Measurements from ENCODE around the gene KCNIP4.

KCNIP4 gene

DNA sequence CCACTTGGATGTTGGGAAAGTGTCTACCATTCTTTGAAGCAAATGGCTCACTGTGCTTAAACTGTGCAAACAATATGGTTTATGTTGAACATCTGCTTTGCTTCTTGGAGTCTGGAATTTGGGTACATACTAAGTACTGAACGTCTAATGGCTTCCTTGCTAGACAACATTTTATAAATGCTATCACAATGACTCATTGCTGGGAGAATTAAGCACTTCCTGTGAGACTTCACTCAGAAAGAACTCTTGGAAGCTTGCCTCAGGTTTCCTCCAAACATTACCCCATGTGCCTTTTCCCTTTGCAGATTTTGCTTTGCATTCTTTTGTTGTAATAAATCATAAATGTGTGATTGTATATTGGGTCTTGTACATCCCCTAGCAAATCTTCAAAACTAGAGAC, 1108.6 kb downstream of the KCNIP4 start:
- TF ChIP-seq, protein P1, sequence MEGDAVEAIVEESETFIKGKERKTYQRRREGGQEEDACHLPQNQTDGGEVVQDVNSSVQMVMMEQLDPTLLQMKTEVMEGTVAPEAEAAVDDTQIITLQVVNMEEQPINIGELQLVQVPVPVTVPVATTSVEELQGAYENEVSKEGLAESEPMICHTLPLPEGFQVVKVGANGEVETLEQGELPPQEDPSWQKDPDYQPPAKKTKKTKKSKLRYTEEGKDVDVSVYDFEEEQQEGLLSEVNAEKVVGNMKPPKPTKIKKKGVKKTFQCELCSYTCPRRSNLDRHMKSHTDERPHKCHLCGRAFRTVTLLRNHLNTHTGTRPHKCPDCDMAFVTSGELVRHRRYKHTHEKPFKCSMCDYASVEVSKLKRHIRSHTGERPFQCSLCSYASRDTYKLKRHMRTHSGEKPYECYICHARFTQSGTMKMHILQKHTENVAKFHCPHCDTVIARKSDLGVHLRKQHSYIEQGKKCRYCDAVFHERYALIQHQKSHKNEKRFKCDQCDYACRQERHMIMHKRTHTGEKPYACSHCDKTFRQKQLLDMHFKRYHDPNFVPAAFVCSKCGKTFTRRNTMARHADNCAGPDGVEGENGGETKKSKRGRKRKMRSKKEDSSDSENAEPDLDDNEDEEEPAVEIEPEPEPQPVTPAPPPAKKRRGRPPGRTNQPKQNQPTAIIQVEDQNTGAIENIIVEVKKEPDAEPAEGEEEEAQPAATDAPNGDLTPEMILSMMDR (IDR thresholded peaks at IDR 0.05; ENCODE audit: insufficient read depth, low read depth, low read length, missing control alignments): no peak
- no peak overlapping the region for H3K4me3 ChIP-seq (ENCODE audit: low read length)
- DNase-seq (ENCODE audit: low read depth): peak; percentile 87

DNA sequence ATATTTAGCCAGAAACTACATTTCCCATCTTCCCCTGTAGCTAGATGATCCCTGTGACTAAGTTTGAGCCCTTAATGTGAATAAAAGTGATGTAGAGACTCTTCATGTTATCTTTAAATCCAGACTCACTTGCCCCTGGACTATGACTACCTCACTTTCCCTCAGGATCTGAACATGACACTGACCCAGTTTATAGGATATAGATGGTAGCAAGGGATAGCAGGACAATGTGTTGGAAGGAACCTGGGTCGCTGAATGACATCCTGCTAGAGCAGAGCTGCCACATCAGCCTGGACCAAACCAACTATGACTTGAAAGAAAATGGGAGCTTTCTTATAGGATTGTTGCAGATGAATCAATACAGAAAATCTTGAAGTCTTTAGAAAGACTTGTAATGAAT, 1110.1 kb downstream of the KCNIP4 start:
- TF ChIP-seq, protein P1 (IDR thresholded peaks at IDR 0.05; ENCODE audit: insufficient read depth, low read depth, low read length, missing control alignments): no peak
- no peak for DNase-seq (ENCODE audit: low read depth)

DNA sequence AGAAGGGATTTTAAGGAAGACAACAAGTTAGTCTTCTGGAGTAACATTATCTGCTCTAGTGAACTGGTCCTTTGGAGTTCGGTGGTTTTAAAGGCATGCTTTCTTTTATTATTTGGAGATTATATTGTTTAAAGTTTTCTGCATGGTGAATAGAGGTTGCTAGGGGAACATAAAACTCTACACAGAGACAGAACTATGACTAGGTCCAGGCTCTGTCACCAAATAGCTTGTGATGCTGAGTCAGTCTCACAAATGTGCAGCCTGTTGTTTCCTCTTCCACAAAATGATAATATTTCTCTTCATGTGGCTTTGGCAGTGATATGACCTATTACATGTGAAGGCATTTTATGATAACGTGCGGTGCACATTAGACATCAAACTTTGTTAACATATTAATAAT, 1115.7 kb downstream of the KCNIP4 start:
- TF ChIP-seq, protein P1 (IDR thresholded peaks at IDR 0.05; ENCODE audit: insufficient read depth, low read depth, low read length, missing control alignments): no peak
- peak; percentile 25 for DNase-seq (ENCODE audit: low read depth)
- no peak overlapping the region for H3K4me3 ChIP-seq (ENCODE audit: low read length)

More for the DNA sequence above, 1110.1 kb downstream of the KCNIP4 start:
- no peak overlapping the region for H3K4me3 ChIP-seq (ENCODE audit: low read length)

DNA sequence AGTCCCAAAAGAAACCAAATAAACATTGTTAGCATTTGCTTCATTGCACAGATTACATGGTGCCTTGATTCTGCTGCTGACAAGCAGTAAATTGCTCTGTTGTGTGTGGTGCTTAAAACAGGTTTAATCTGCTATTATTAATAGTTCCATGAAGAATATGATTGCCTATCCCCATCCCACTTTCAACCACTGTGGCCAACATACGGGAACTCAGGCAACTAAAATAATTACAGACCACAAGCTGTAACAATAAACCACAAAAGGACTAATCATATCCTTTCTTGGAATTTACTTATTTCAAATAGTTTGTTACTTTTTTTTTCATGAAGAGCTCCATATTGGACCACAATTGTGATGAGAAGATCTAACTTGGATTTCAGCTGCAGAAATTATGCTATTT, 1116.8 kb downstream of the KCNIP4 start:
- no peak overlapping the region for H3K4me3 ChIP-seq (ENCODE audit: low read length)
- TF ChIP-seq, protein P1 (IDR thresholded peaks at IDR 0.05; ENCODE audit: insufficient read depth, low read depth, low read length, missing control alignments): no peak
- no peak for DNase-seq (ENCODE audit: low read depth)

DNA sequence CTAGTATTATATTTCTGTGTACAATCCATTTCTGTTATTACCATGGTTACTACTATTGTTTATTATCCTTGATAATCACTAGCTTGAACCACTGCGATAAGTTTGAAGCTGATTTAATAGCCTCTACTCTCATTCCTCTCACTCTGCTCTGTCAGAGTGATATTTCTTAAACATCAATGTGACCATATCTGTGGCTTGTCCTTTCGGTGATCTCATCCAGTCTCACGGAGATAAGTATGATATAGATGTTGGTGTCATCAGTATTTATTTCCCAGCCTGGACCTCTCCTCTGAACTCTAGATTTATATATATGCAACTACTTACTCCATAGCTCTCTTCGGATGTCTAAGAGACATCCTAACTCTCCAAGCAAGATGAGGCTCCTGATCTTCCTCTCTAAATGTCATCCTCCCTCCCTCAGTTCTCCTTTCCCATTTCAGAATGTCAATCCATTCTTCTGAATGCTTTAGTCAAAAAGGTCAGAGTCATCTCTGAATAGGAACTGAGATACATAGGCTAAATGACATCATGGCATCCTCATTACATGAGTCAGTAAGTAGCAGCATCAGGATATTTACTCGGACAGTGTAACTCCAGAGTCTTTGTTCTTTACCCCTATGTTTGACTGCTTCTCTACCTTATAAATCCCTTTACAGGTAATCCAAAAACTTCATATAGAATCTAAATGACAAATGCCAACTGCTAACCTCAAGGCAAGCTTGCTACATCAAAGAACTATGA, 1118.8 kb downstream of the KCNIP4 start:
- H3K4me3 ChIP-seq (ENCODE audit: low read length): no peak overlapping the region
- TF ChIP-seq, protein P1 (IDR thresholded peaks at IDR 0.05; ENCODE audit: insufficient read depth, low read depth, low read length, missing control alignments): no peak
- DNase-seq (ENCODE audit: low read depth): peak; percentile 75

DNA sequence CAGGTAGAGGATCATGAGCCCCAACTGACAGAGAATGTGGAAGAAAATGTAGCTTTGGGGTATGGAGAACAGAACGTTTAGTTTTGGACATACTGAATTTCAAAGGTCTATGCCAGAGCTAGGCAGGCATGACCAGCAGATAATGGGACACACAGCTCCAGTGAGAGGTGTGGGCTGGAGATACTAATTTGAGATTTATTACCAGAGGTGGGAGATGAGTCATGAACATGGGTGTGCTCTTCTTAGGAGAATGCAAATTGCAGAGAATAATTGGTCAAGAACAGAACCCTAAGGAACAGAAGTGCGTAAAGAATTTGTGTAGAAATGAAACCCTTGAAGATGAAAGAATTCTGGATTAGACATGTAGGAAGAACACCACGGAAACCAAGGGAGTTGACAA, 1123.1 kb downstream of the KCNIP4 start:
- peak; percentile 47 for DNase-seq (ENCODE audit: low read depth)
- H3K4me3 ChIP-seq (ENCODE audit: low read length): no peak overlapping the region
- TF ChIP-seq, protein P1 (IDR thresholded peaks at IDR 0.05; ENCODE audit: insufficient read depth, low read depth, low read length, missing control alignments): no peak

DNA sequence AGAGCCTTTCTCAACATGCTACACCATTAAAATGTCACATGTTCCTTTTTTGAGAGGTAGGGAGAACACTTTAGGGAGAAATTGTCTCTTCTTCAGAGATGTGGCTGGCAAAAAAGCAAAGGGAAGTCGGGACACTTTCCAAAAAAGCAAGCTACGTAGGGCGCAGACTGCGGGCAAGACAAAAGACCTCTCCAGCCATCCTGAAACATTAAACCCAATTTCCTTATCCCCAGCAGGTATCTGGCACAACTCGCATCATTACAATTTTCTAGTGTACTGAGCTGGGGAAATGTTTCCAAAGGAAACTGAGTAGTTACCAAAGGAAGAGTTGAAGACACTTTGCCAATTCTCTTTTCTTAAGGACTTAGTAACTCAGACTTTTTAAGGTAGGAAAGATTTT, 1132.3 kb downstream of the KCNIP4 start:
- DNase-seq (ENCODE audit: low read depth): no peak
- TF ChIP-seq, protein P1 (IDR thresholded peaks at IDR 0.05; ENCODE audit: insufficient read depth, low read depth, low read length, missing control alignments): no peak
- no peak overlapping the region for H3K4me3 ChIP-seq (ENCODE audit: low read length)
